Mammary microvascular endothelial cell (primary cell): ENCODE measurements around the gene KRT2. TPM values are rescaled to one million over a fixed set of nuclear protein-coding genes. Genes with fewer than 3 reads are reported as not detected.

ENCODE experiments used
- total RNA-seq: library from RNA; depleted of rRNA; stranded (reverse); fragments of >200 nt; gene quantifications from 2 replicates; pipeline ENCODE4 v1.2.3, GENCODE V29; 2015

The KRT2 gene
- total RNA-seq: not detected in 2 replicates

GRCh38 chr12:52651726-52652261 is at the start of gene KRT2:
KRT2 (minus strand) TSS chr12:52652211; CDS start chr12:52652142, 69 bp downstream.

GRCh38 chr12:52680363-52680762 is 28.4 kb upstream of the KRT2 start, which contains the start of gene KRT1:
KRT1 (minus strand) TSS chr12:52680407; CDS start chr12:52680348, 59 bp downstream.

GRCh38 chr12:52618216-52618615 is 33.8 kb downstream of the KRT2 start, which contains the start of gene KRT73:
KRT73 (minus strand) TSS chr12:52618559; CDS start chr12:52618524, 35 bp downstream.

GRCh38 chr12:52600941-52601481 is 51.0 kb downstream of the KRT2 start, which contains the start of gene KRT72:
KRT72 (minus strand) TSS chr12:52601463; CDS start chr12:52601452, 11 bp downstream.

Other genes with a start within 250 kb of the KRT2 start
- not detected in 2 replicates for gene KRT82, start 245.9 kb downstream of the KRT2 start, total RNA-seq
- not detected in 2 replicates for gene KRT75, start 217.8 kb downstream of the KRT2 start, total RNA-seq
- gene KRT6B, start 200.1 kb downstream of the KRT2 start, total RNA-seq: not detected in 2 replicates
- gene KRT6C, start 178.4 kb downstream of the KRT2 start, total RNA-seq: not detected in 2 replicates
- gene KRT6A, start 159.0 kb downstream of the KRT2 start, total RNA-seq: not detected in 2 replicates
- not detected in 2 replicates for gene KRT5, start 131.8 kb downstream of the KRT2 start, total RNA-seq
- under 0.01 TPM in 1 of 2 replicates, not detected in the other for gene KRT71, start 99.1 kb downstream of the KRT2 start, total RNA-seq
- not detected in 2 replicates for gene KRT74, start 78.4 kb downstream of the KRT2 start, total RNA-seq
- gene KRT72, start 50.7 kb downstream of the KRT2 start, total RNA-seq: not detected in 2 replicates
- not detected in 2 replicates for gene KRT73, start 33.7 kb downstream of the KRT2 start, total RNA-seq
- not detected in 2 replicates for gene KRT1, start 28.2 kb upstream of the KRT2 start, total RNA-seq
- not detected in 2 replicates for gene KRT77, start 51.3 kb upstream of the KRT2 start, total RNA-seq
- gene KRT76, start 125.1 kb upstream of the KRT2 start, total RNA-seq: not detected in 2 replicates
- gene KRT3, start 143.9 kb upstream of the KRT2 start, total RNA-seq: not detected in 2 replicates
- not detected in 2 replicates for gene KRT4, start 161.9 kb upstream of the KRT2 start, total RNA-seq
- gene KRT79, start 182.1 kb upstream of the KRT2 start, total RNA-seq: not detected in 2 replicates
- gene KRT78, start 196.8 kb upstream of the KRT2 start, total RNA-seq: not detected in 2 replicates